NT2/D1 (cell line): ENCODE results near the gene CUZD1.

Experiments used
- SUZ12 ChIP-seq: IDR thresholded peaks from 2 replicates; pipeline ENCODE4 v1.6.1; 2011; ENCODE audit not compliant: insufficient read length, insufficient read depth; ENCODE audit errors: extremely low read depth
- YY1 ChIP-seq: IDR thresholded peaks from 2 replicates; pipeline ENCODE4 v1.6.1; 2011; ENCODE audit not compliant: insufficient read length, insufficient read depth

DNA sequence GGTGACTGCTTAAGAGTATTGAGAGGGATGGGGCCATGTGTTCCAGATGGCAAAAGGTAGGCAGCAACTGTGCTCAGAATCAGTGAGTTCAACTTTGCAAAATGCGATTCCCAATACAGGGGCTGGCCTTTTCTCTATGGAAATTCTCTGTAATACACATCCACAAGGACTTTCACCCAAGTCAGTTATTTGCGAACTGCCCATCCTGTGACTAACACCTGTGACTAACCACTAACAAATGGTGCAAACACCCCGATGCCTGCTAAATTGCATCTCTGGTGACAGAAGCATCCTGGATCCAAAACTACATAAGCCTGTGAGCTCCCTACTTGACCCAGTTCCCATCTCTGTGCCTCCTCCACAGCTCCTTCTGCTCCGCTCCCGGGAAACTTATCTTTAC lies 9.0 kb upstream of the CUZD1 start:
- TF ChIP-seq SUZ12: no peak
- TF ChIP-seq YY1: no peak
